Neural cell (in vitro differentiated cells): ENCODE measurements around the gene SLC44A1.

ENCODE experiments used
- RAD21 ChIP-seq: fragments of 450-650 bp; conservative IDR thresholded peaks from 2 replicates; pipeline ENCODE4 v1.6.1; 2014; ENCODE audit warnings: antibody characterized with exemption, mild to moderate bottlenecking, moderate library complexity
- SMC3 ChIP-seq: fragments of 450-650 bp; conservative IDR thresholded peaks from 2 replicates; pipeline ENCODE4 v1.6.1; 2014; ENCODE audit warnings: antibody characterized with exemption, mild to moderate bottlenecking, moderate library complexity; ENCODE audit not compliant: poor library complexity
- TF ChIP-seq, protein P1 (sequence below): fragments of 450-650 bp; IDR thresholded peaks from 2 replicates; pipeline ENCODE4 v1.5.1; 2014; ENCODE audit warnings: antibody characterized with exemption, mild to moderate bottlenecking, moderate library complexity; ENCODE audit not compliant: poor library complexity, severe bottlenecking
- TF ChIP-seq, protein P2 (sequence below): IDR thresholded peaks from 2 replicates; pipeline ENCODE4 v1.6.1; 2012; ENCODE audit warnings: borderline replicate concordance

DNA sequence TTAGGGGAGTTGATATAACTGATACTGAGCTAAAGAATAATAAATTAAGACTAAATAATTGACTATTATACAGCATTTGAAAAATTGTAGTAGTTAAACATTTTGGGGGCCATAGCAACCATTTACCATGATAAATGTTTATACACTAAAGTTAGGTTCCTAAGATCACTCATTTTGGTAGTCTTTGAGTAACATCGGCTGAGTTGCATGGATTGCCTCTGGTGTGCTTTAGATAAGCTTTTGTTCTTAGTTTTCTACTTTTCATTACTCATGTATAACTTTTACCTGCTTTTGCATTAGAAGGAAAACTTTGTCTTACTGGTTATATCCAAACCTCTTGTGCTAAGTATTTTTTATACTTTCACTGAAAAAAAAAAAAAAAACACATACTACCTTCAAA is 101.2 kb downstream of the SLC44A1 start:
- TF ChIP-seq, protein P1, sequence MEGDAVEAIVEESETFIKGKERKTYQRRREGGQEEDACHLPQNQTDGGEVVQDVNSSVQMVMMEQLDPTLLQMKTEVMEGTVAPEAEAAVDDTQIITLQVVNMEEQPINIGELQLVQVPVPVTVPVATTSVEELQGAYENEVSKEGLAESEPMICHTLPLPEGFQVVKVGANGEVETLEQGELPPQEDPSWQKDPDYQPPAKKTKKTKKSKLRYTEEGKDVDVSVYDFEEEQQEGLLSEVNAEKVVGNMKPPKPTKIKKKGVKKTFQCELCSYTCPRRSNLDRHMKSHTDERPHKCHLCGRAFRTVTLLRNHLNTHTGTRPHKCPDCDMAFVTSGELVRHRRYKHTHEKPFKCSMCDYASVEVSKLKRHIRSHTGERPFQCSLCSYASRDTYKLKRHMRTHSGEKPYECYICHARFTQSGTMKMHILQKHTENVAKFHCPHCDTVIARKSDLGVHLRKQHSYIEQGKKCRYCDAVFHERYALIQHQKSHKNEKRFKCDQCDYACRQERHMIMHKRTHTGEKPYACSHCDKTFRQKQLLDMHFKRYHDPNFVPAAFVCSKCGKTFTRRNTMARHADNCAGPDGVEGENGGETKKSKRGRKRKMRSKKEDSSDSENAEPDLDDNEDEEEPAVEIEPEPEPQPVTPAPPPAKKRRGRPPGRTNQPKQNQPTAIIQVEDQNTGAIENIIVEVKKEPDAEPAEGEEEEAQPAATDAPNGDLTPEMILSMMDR = no peak
- no peak for TF ChIP-seq RAD21
- no peak for TF ChIP-seq SMC3
- TF ChIP-seq, protein P2, sequence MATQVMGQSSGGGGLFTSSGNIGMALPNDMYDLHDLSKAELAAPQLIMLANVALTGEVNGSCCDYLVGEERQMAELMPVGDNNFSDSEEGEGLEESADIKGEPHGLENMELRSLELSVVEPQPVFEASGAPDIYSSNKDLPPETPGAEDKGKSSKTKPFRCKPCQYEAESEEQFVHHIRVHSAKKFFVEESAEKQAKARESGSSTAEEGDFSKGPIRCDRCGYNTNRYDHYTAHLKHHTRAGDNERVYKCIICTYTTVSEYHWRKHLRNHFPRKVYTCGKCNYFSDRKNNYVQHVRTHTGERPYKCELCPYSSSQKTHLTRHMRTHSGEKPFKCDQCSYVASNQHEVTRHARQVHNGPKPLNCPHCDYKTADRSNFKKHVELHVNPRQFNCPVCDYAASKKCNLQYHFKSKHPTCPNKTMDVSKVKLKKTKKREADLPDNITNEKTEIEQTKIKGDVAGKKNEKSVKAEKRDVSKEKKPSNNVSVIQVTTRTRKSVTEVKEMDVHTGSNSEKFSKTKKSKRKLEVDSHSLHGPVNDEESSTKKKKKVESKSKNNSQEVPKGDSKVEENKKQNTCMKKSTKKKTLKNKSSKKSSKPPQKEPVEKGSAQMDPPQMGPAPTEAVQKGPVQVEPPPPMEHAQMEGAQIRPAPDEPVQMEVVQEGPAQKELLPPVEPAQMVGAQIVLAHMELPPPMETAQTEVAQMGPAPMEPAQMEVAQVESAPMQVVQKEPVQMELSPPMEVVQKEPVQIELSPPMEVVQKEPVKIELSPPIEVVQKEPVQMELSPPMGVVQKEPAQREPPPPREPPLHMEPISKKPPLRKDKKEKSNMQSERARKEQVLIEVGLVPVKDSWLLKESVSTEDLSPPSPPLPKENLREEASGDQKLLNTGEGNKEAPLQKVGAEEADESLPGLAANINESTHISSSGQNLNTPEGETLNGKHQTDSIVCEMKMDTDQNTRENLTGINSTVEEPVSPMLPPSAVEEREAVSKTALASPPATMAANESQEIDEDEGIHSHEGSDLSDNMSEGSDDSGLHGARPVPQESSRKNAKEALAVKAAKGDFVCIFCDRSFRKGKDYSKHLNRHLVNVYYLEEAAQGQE = no peak
